HG02943 (cell line): ENCODE results near the gene TAF3.

Experiments used
- ATAC-seq: cut with Tn5 transposase; IDR thresholded peaks from one replicate; pipeline ENCODE4 v1.9.1; 2021; ENCODE audit warnings: mild to moderate bottlenecking, low read depth, moderate library complexity; ENCODE audit not compliant: unreplicated experiment

TAF3 gene

DNA sequence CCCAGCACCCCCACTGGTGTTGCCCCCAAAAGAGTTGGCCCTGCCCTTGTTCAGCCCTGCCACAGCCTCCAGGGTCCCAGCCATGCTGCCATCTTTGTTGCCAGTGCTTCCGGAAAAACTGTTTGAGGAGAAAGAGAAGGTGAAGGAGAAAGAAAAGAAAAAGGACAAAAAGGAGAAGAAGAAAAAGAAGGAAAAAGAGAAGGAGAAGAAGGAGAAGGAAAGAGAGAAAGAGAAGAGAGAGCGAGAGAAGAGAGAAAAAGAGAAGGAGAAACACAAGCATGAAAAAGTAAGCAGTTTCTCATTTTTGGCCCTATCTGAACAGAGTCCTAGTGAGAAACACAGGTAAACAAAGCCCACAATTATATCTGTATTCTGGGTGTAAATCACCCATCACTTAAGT is 147.2 kb downstream of the TAF3 start:
- no peak for ATAC-seq

- ATAC-seq: no peak
Observed at GRCh38 chr10:7967035-7967434, 148.7 kb downstream of the TAF3 start.

- ATAC-seq: no peak
Observed at GRCh38 chr10:7968510-7969112, 150.3 kb downstream of the TAF3 start.

DNA sequence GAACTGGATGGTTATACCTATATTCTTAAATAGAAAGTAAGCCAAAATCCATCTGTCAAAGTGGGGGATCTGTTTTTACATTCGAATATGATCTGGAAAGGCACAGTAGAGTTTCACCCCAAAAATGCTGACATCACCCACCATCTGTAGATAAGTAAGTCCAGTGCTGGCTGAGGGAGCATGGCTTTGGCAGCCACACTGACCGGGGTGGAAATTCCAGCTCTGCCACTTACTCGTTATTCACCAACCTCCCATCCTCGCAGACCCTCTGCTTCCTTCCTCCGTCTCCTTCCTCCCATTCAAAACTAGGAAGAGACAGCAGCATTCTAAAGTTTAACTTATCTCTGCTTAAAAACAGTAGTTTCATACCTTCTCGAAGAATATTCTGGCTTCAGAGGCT is 151.3 kb downstream of the TAF3 start:
- ATAC-seq: no peak

DNA sequence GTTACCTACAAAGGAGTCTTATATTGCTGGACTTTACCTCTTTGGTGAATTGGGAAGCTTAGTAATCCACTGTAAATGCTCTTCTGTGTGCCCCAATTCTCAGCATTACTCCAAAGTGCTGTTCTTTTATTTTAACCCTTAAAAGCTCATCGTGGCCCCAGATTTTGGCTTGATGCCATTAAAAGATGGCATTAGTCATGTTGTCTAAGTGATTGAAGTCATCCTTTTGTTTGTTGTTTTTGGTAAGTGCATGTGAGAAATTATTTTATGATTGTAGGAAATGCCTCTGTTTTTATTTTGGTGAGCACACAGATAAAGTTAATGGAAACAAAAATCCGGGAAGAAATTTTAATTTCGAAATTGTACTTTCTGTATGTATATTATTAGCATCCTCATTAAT is 153.6 kb downstream of the TAF3 start:
- no peak for ATAC-seq

GRCh38 chr10:7972367-7972766 is 154.1 kb downstream of the TAF3 start:
- no peak for ATAC-seq

DNA sequence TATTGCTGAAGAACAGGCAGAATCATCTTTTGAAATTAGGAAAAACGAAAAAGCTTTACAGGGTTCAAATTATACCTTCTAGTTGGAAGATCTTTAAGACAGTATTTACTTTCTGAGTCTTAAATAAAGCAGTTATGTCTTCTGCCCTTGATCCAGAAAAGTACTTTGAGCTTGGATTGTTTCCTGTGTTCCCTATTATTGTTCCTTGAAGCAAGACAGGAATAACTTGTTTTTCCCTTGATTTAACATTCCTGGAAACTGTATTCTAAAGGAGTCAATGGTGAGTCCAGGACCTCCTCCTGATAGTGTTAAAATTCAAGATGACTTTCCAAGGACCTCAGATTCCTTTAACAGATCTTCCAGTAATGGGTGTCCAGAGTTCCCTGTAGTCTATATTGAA is 161.9 kb downstream of the TAF3 start:
- no peak for ATAC-seq

GRCh38 chr10:7982727-7983126 is 164.4 kb downstream of the TAF3 start:
- no peak for ATAC-seq

DNA sequence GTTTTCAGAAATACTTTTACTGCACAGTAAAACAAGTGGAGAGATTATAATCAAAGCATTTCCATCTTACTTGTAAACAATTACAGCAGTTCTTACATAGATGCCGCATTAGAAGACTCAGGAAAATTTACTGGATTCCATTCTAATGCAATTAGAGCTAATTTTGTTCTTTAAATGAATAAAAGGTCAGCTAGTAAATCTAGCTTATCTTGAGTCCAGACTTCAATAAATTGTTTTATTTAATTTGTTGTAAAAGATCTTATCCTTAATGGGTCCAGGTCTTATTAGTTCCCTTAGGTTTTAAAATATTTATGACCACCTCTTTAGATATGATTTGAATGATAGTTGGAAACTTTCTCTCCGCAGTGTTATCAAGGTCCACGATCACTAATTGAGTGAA is 166.0 kb downstream of the TAF3 start:
- ATAC-seq: no peak

GRCh38 chr10:7984896-7985295 is 166.6 kb downstream of the TAF3 start:
- no peak for ATAC-seq

DNA sequence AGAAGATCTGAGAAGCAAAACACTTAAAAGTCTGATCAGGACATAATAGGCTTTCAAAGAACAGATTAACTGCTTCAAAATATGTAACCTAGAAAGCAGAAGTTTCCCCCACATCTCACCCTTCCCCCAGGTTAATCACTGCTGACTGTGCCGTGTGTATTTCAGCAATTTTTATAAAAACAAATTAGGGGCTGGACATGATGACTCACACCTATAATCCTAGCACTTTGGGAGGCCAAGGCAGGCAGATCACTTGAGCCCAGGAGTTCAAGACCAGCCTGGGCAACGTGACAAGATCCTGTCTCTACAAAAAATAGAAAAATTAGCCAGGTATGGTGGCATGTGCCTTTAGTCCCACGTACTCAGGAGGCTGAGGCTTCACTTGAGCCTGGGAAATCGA is 168.5 kb downstream of the TAF3 start:
- no peak for ATAC-seq

DNA sequence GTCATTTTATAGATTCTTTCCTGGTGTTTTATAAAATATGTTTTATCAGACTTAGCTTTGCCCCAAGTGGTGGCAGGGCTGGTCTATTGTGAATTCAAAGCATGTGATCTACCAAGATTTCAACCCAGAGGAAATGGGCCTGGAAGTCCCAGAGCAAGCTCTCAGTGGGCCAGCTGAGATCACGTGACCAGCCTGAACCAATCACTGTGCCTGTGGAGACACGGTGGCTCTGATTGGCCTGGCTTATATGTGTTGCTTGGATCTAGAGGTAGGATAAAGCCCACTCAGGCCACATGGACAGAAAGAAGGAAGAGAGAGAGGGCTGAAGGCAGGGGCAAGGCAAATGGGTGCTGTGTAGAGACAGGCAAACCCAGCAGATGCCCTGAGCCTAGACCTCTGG is 170.7 kb downstream of the TAF3 start:
- ATAC-seq: no peak

DNA sequence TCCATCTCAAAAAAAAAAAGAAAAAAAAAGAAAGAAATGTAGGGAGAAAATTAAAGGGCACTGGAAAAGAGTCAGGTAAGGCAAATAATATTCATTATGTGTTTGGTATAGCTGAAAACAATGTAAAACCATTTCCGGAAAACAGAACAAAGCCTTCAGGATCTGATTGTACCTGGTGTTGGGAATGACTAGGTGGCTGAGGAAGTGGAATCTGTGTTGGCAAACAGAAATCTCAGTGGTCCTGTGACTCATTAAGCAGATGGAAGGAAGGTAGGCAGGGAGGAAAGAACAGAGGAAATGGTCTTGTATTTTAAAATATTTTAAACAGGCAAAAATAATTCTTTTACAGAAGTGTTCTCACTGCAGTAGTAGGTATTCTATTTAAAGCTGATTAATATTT is 180.5 kb downstream of the TAF3 start:
- ATAC-seq: no peak

DNA sequence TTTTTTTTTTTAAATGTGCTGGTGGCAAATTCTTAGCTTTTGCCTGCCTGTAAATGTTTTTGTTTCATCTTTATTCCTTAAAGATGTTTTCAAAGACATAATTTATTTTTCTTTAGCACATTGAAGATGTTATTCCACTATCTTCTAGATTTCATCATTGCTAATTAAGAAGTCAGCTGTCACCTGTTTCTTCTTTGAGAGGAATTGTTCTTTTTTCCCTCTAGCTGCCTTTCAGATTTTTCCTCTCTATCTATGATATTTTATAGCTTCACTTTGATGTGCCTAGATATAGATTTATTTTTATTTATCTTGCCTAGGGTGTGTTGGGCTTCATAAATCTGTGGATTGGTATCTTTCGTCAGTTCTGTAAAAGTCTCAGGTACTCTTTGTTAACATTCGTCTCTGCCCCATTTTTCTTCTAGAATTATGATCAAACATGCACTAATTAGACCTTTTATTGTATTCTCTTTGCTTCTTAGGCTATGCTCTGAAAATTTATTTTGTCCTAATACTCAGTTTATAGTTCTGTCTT is 186.2 kb downstream of the TAF3 start:
- ATAC-seq: no peak

DNA sequence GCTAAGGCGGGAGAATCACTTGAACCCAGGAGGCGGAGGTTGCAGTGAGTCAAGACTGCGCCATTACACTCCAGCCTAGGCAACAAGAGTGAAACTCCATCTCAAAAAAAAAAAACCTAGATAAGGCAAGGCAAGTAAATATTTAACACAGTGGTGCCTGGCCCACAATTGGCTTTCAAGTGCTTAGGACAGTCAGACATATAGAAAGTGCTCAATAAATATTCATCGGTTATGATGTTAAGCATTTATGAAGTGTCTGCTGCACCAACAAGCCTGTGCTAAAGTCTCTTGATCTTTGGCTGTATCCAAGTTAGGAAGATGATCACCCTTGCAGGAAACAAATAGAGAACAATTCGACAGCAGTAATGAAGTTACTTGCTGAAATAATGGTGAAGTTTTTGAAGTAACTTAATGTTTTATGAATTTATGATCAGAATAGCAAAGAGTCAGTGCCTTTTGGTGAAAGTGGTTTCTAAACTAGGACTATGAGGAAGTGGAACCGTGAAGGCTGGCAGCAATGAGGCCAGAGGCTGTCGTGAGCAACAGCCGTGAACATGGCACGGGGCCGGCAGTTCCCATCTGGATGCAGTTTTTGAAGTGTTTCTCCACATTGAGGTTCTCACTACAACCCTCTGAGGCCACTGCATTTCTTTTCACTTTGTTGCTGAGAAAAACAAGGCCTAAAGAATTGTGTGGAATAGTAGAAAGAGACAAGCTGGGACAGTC is 188.1 kb downstream of the TAF3 start:
- peak; percentile 63 for ATAC-seq

DNA sequence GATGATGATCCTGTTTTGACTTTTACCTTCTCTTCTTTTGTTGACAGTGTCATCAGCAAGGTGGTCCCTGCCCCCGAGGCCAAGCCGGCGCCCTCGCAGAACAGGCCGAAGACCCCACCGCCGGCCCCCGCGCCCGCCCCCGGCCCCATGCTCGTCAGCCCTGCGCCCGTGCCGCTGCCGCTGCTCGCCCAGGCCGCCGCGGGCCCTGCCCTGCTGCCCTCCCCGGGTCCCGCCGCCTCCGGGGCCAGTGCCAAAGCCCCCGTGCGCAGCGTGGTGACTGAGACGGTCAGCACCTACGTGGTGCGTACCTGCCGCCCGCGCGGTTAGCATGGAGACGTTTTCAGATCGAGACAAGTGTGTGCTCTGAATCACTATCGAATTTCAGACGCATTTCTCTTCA is 190.7 kb downstream of the TAF3 start:
- ATAC-seq: no peak

DNA sequence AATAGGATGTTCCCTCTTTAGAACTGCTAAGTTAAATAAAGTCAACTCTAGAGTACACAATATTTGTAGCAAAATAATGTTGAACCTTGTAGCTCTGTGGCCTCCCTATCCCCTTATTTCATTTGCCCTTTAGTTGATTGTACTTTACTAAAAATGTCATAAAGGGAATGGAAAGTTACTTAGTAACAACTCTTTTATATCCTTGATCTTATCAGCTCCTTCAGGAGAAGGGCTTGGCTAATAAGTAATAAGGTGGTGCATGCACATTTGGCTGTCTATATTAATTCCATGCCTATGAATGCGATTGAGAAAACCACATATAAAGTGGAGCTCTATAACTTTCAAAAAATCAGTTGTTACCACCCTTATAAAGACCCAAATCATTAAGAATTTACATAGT is 194.7 kb downstream of the TAF3 start:
- no peak for ATAC-seq

- no peak for ATAC-seq
Observed at GRCh38 chr10:8013619-8014018, 195.3 kb downstream of the TAF3 start.

DNA sequence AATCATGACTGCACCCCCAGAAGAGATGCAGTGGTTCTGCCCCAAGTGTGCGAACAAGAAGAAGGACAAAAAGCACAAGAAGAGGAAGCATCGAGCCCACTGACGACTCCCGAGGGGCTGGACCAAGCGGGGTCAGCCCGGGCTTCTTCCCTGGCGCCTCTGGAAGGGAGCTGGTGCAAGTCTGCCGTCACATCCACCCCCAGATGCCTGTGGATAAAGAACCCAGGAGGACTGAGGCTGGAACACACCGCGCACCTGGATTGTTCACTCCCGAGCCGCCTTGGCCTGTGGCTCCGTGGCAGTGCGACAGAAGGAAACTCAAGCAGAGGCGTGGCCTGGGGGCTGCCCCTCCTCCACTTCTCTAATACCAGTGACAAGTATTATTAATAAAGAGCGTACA is 196.3 kb downstream of the TAF3 start:
- ATAC-seq: no peak

GRCh38 chr10:8017277-8017676 is 199.0 kb downstream of the TAF3 start:
- no peak for ATAC-seq

DNA sequence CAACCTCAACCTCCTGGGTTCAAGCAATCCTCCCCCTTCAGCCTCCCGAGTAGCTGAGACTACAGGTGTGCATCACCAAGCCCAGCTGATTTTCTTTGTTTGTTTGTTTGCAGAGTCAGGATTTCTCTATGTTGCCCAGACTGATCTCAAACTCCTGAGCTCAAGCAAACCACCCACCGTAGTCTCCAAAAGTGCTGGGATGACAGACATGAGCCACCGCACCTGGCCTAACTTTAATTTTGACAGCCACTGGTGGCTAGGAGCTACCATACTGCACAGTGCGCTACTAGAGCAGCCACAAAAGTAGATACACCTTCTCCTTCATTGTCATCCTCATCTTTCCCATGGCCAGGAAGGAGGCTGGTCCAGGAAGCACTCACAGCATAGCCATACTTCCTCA is 205.0 kb downstream of the TAF3 start:
- ATAC-seq: no peak

DNA sequence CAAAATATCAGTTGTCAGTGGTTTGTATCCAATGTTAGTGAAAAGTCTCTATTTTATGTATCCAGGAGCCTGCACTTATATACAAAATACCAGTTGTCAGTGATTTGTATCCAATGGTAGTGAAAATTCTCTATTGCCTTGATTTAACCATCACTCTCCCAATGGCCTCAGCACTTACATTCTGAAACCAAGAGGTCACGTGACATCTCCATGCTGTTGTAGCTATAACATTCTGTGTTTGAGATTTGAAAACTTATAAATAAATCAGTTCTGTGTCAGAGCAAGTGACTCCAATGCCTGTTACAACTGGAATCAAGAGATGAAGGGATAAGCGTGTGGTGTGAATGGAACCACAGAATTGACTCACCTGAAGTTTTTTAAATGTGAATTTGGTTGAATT is 205.5 kb downstream of the TAF3 start:
- no peak for ATAC-seq
